ENCODE results near the gene KLHL21.
A peak's percentile ranks its signal among the peaks of the same experiment; 100 is the strongest.
"Not testable (repeated sequence)": the region's sequence is repeated elsewhere in the genome, so short reads cannot be mapped to it uniquely, and the experiment has no call there.

The KLHL21 gene, protein sequence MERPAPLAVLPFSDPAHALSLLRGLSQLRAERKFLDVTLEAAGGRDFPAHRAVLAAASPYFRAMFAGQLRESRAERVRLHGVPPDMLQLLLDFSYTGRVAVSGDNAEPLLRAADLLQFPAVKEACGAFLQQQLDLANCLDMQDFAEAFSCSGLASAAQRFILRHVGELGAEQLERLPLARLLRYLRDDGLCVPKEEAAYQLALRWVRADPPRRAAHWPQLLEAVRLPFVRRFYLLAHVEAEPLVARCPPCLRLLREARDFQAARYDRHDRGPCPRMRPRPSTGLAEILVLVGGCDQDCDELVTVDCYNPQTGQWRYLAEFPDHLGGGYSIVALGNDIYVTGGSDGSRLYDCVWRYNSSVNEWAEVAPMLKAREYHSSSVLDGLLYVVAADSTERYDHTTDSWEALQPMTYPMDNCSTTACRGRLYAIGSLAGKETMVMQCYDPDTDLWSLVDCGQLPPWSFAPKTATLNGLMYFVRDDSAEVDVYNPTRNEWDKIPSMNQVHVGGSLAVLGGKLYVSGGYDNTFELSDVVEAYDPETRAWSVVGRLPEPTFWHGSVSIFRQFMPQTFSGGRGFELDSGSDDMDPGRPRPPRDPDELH

GRCh38 chr1:6602669-6603237, at the start of gene KLHL21:
TSS of gene KLHL21 (minus strand) at chr1:6602869. CDS start at chr1:6602817, 52 bp downstream.
- peak; percentile 69 to 85 (median 76) for DNase-seq (ENCODE audit: low read depth in 3 of 3, low spot score in 1 of 3)

- no peak for DNase-seq (ENCODE audit: low read depth in 3 of 3, low spot score in 1 of 3)
Measured at GRCh38 chr1:6651909-6652308, 49.2 kb upstream of the KLHL21 start.

DNA sequence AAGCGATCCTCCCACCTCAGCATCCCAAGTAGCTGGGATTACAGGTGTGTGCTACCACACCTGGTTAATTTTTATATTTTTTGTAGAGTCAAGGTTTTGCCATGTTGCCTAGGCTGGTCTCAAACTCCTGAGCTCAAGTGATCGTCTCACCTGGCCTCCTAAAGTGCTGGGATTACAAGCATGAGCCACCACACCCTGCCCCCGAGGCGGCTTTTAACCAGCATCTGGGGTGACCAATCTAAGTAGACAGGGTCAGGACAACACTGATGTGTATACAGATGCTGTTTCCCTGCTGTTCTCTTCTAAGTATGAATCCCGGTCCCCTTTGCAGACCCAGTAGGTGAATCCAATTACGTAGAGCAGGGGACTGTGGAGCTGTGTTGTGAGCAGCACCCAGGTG, 45.9 kb upstream of the KLHL21 start:
- no peak for DNase-seq (ENCODE audit: low read depth in 3 of 3, low spot score in 1 of 3)

DNA sequence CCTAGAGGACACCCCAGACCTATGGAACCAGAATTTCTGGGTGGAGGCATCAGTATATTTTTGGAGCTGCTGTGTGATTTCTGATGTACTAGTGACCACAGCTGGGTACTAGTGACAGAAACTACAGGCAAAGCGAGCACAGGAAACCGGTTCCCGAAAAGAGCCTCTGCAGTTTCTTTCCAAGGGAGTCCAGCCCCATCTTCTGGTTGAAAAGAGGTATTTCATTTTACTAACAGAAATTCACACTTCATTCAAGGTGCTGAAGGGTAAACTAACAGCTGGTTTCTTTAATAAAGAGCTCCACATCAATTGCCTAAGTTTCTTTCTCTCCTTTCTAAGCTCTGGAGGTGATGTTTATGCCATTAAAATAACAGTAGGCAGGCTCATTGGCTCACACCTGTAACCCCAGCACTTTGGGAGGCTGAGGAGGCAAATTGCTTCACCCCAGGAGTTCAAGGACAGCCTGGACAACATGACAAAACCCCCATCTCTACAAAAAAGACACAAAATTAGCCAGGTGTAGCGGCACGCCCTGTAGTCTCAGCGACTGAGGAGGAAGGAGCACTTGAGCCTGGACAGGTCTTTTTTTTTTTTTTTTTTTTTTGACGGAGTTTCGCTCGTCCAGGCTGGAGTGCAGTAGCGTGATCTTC, 44.0 kb upstream of the KLHL21 start:
- no peak for DNase-seq (ENCODE audit: low read depth in 3 of 3, low spot score in 1 of 3)

GRCh38 chr1:6645018-6645417, 42.3 kb upstream of the KLHL21 start:
- no peak for DNase-seq (ENCODE audit: low read depth in 3 of 3, low spot score in 1 of 3)

GRCh38 chr1:6640867-6641266, 38.2 kb upstream of the KLHL21 start:
- DNase-seq (ENCODE audit: low read depth in 3 of 3, low spot score in 1 of 3) = not testable (repeated sequence)

GRCh38 chr1:6638226-6638625, 35.6 kb upstream of the KLHL21 start:
- DNase-seq (ENCODE audit: low read depth in 3 of 3, low spot score in 1 of 3) = no peak

DNA sequence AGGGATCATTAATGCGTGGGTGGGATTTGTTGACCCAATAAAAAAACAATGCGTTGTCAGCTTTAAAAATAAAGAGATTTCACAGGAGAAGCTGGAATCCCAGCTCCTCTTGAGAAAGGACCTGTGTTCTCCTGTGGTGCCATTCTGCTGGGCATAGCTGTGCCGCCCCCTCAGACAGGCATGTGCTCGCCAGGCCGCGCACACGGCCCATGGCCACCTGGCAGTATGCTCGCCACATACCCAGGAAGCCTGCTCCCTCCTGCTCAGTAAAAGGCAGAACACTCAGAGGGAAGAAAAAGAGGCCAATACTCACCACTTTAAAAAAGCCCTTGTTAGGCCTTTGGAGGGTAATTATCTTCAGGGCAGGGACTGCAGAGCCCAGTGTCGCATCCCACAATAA, 35.1 kb upstream of the KLHL21 start:
- no peak for DNase-seq (ENCODE audit: low read depth in 3 of 3, low spot score in 1 of 3)

- not testable (repeated sequence) for DNase-seq (ENCODE audit: low read depth in 3 of 3, low spot score in 1 of 3)
Measured at GRCh38 chr1:6636778-6637177, 34.1 kb upstream of the KLHL21 start.

GRCh38 chr1:6635910-6636760, 33.5 kb upstream of the KLHL21 start:
- no peak for DNase-seq (ENCODE audit: low read depth in 3 of 3, low spot score in 1 of 3)

DNA sequence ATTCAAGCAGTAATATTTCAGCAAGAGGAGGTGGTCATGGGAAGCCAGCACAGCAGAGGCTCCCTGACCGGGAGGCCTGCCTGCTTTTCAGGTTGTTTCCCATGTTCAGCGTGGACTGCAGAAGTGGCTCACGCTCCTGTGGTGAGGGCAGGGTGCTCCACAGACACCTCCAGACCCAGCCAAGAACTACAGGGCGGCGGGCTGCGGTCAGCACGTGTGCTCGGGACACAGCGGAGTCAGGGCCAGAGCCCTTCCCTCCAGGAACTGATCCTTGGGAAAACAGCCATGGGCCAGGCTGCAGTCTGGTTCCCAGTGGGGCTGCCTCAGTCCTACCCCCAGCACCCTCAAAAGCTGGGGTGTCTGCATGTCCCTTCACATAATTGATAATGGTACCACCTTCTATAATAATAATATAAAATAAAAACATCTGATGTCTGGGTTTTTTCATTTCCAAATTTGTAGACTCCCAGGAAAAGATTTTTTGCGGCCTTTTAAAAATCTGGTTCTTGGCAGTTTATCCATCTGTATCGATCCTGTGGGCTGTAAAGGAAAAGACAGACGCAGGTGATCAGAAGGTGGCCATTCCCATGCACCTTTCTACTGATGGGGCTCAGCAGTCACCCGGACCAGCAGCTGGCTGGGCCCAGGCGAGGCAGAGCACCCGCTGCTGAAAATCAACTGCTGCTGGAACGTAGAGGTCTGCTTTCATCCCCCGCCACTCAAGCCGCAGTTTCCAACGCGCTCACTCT, 32.7 kb upstream of the KLHL21 start:
- no peak for DNase-seq (ENCODE audit: low read depth in 3 of 3, low spot score in 1 of 3)

GRCh38 chr1:6634371-6635052, 31.8 kb upstream of the KLHL21 start:
- peak in 1 of 3 donors; percentile 27 for DNase-seq (ENCODE audit: low read depth in 3 of 3, low spot score in 1 of 3)

DNA sequence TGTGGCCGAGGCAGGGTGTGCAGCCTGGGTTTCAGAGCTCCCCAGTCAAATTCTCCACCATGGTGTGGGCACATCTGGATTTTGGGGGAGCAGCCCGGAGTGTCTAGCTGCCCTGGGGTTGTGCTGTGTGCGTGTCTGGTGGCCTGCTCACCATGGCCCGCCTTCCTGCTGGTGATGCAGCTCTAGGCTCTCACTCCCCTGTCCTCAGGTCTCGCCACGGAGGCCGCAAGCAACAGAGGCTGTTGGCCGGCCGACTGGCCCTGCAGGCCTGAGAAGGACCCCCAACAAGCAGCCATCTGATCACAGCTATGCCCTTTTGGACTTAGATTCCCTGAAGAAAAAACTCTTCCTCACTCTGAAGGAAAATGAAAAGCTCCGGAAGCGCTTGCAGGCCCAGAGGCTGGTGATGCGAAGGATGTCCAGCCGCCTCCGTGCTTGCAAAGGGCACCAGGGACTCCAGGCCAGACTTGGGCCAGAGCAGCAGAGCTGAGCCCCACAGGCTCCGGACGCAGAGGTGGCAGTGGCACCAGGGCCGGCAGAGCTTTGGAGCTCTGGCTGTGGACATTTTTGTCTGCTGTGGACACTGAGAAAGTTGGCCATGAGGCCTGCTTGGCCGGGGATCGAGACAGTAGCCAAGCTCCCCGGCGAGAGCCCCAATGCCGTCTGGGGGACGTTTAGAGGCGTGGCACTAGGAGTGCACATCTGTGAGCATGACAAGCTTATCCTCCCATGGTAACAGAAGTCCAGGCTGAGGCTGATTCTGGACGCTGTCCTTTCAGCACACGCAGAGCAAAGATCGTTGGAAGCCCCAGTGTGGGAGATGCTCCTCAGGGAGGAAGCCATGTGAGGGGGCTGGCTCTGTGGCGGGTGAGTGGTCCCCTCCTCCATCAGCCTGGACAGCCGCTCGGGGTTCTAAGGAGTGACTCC, 30.2 kb upstream of the KLHL21 start:
- DNase-seq (ENCODE audit: low read depth in 3 of 3, low spot score in 1 of 3) = no peak

- no peak for DNase-seq (ENCODE audit: low read depth in 3 of 3, low spot score in 1 of 3)
Measured at GRCh38 chr1:6631058-6631457, 28.4 kb upstream of the KLHL21 start.

DNA sequence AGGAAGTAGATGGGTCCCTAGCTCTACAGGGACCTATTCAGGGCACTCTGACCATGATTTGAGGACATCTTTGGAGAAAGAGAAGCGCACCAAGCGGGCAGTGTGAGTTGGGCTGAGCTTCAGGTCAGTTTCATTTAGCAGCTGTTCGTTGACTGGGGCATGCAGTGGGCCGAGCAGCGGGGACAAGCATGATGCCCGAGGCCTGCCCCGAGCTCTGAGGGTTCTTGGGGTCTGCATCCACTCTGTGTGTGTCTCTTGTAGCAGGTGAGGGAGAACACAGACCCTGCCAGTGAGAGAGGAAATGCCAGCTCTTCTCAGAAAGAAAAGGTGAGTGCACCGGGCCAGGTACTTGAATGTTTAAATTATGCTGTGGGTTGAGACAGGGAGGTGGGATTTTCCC, 27.4 kb upstream of the KLHL21 start:
- no peak for DNase-seq (ENCODE audit: low read depth in 3 of 3, low spot score in 1 of 3)

GRCh38 chr1:6628971-6629479, 26.4 kb upstream of the KLHL21 start:
- no peak for DNase-seq (ENCODE audit: low read depth in 3 of 3, low spot score in 1 of 3)

DNA sequence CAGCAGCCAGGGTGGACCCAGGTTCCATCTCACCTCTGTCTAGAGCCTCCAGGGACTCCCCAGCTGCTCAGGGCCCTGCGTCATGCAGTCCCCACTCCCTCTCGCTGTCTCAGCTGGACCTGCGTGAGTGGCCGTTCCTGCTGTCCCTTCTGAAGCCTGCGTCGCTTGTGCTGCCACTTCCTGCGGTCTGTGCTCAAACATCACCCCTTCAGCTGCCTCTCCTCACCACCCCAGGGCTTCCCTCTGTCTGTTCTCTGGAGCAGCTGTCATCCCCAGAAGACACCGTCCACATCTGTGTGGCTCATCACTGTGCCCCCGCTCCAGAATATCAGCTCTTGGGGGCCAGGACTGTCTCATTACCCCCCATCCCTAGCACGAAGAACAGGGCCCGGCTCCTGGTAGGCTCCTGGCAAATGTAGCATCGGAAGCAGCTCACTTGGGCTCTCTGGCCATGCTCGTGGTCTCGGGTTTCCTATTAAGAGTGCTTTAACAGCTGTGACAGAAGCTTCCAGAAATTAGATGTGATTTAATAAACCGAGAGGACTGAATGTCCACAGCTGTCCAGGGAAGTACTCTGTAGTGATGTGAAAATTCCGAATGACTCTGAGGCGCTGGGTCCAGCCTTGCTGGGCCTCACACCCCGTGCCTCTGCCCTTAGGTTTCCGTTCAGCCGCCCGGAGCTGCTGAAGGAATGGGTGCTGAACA, 25.3 kb upstream of the KLHL21 start:
- no peak for DNase-seq (ENCODE audit: low read depth in 3 of 3, low spot score in 1 of 3)

DNA sequence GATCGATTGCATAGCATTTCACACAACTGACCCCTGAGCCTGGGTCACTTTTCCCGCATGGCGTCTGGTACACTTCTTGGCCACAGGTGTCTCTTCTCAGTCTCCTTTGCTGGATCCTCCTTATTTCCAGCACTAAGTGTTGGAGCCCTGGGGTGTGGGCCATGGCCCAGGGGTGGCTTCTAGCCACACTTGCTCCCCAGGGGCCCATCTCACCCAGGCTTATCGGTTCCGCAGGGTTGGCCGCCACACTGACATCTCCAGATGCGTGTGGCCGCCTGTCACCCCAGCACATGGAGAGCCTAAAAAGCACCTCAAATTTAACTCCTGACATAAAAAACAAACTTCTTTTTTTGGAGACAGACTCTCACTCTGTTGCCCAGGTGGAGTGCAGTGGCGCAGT, 24.4 kb upstream of the KLHL21 start:
- no peak for DNase-seq (ENCODE audit: low read depth in 3 of 3, low spot score in 1 of 3)
